HG03378 (cell line): ENCODE measurements around the gene MEI4.

Experiments used
- ATAC-seq: cut with Tn5 transposase; IDR thresholded peaks from one replicate; pipeline ENCODE4 v1.9.1; 2021; ENCODE audit warnings: mild to moderate bottlenecking, moderate library complexity; ENCODE audit not compliant: unreplicated experiment

The MEI4 gene

DNA sequence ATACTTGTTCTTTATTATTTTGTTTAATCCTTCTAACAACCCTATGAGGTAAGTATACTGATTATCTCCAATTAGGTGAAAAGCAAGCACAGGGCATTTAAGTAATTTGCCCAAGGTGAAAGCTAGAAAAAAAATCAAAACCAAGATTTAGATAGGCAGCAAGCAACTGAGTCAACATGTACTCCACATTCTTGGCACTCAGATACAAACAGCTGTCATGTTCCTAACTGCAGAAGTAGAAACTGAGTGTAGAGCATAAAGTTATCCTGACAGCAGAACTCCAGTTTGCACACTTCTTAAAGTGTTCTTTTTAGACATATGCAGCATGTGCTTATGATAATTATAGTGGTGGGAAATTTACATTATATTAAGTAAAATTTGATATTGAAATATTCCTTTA, 278.1 kb downstream of the MEI4 start:
- no peak for ATAC-seq

DNA sequence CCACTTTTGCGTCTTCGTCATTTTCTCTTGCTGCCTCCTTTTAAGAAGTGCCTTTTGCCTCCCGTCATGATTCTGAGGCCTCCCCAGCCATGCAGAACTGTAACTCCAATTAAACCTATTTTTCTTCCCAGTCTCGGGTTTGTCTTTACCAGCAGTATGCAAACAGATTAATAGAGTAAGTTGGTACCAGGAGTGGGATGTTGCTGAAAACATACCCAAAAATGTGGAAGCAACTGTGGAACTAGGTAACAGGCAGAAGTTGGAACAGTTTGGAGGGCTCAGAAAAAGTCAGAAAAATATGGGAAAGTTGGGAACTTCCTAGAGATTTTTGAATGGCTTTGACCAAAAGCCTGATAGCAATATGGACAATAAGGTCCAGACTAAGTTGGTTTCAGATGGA, 309.2 kb downstream of the MEI4 start:
- ATAC-seq = no peak

GRCh38 chr6:77965449-77965848, 312.6 kb downstream of the MEI4 start:
- no peak for ATAC-seq

- no peak for ATAC-seq
Observed at GRCh38 chr6:77972334-77972733, 319.5 kb downstream of the MEI4 start.
